Islet precursor cell (in vitro differentiated cells): Measurements from ENCODE around the gene LRRC8B.
"Not testable (repeated sequence)": the region's sequence is repeated elsewhere in the genome, so short reads cannot be mapped to it uniquely, and the experiment has no call there.

Source experiments
- DNase-seq: peaks from one replicate; pipeline ENCODE4 v3.0.0-alpha.2; 2018

Gene LRRC8B

GRCh38 chr1:89587729-89588161 is 63.1 kb downstream of the LRRC8B start:
- DNase-seq = no peak

- no peak for DNase-seq
These were observed 63.9 kb downstream of the LRRC8B start for GRCh38 chr1:89588480-89588879.

- no peak for DNase-seq
These were observed 64.9 kb downstream of the LRRC8B start for GRCh38 chr1:89589515-89589914.

GRCh38 chr1:89590341-89591080 is 65.9 kb downstream of the LRRC8B start:
- peak; percentile 74 for DNase-seq

- DNase-seq = not testable (repeated sequence)
These were observed 68.3 kb downstream of the LRRC8B start for GRCh38 chr1:89592861-89593302.

GRCh38 chr1:89594096-89594740 is 69.6 kb downstream of the LRRC8B start:
- no peak for DNase-seq

GRCh38 chr1:89596698-89597097 is 72.1 kb downstream of the LRRC8B start:
- no peak for DNase-seq

GRCh38 chr1:89598450-89599331 is 74.1 kb downstream of the LRRC8B start:
- DNase-seq = no peak

- no peak for DNase-seq
These were observed 74.7 kb downstream of the LRRC8B start for GRCh38 chr1:89599332-89599630.

- DNase-seq = no peak
These were observed 76.0 kb downstream of the LRRC8B start for GRCh38 chr1:89600451-89601224.

GRCh38 chr1:89602871-89603404 is 78.3 kb downstream of the LRRC8B start:
- no peak for DNase-seq

GRCh38 chr1:89603651-89604413 is 79.2 kb downstream of the LRRC8B start:
- no peak for DNase-seq

GRCh38 chr1:89604414-89604735 is 79.7 kb downstream of the LRRC8B start:
- DNase-seq = no peak

GRCh38 chr1:89605692-89606091 is 81.1 kb downstream of the LRRC8B start:
- DNase-seq = no peak

- no peak for DNase-seq
These were observed 81.8 kb downstream of the LRRC8B start for GRCh38 chr1:89606227-89606980.

- no peak for DNase-seq
These were observed 82.5 kb downstream of the LRRC8B start for GRCh38 chr1:89607156-89607555.

- no peak for DNase-seq
These were observed 83.1 kb downstream of the LRRC8B start for GRCh38 chr1:89607586-89608318.

GRCh38 chr1:89608319-89608983 is 83.8 kb downstream of the LRRC8B start:
- DNase-seq = no peak

- DNase-seq = no peak
These were observed 84.5 kb downstream of the LRRC8B start for GRCh38 chr1:89608984-89609725.
